Cardiac muscle cell (in vitro differentiated cells and primary cell): ENCODE data around the gene KLF12. TPM values are rescaled to one million over a fixed set of nuclear protein-coding genes. Genes with fewer than 3 reads are reported as not detected.

ENCODE experiments used
- DNase-seq, 2 donors: peaks; one replicate each; pipeline versions ENCODE4 v3.0.0 to v3.0.0-alpha.2; 2010 to 2017; ENCODE audit warnings: low read depth in 1 of 2, low spot score in 1 of 2
- H3K27ac ChIP-seq: fragments of 200-600 bp; sonication (generic); 2 replicates; pipeline ENCODE4 v1.5.1; 2016
- H3K27me3 ChIP-seq: fragments of 200-600 bp; sonication (generic); 2 replicates; pipeline ENCODE4 v1.6.0; 2016; ENCODE audit warnings: control low read depth
- H3K36me3 ChIP-seq: fragments of 200-600 bp; sonication (generic); 2 replicates; pipeline ENCODE4 v1.5.1; 2016; ENCODE audit warnings: control low read depth
- H3K4me1 ChIP-seq: fragments of 200-600 bp; sonication (generic); 2 replicates; pipeline ENCODE4 v1.8.1; 2017; ENCODE audit warnings: low read depth, mild to moderate bottlenecking, mixed run types
- H3K4me3 ChIP-seq: fragments of 200-600 bp; sonication (generic); 2 replicates; pipeline ENCODE4 v1.5.1; 2016; ENCODE audit warnings: mild to moderate bottlenecking
- H3K9me3 ChIP-seq: fragments of 200-600 bp; sonication (generic); 2 replicates; pipeline ENCODE4 v1.5.1; 2017; ENCODE audit warnings: low read depth, mild to moderate bottlenecking, control low read depth
- CTCF ChIP-seq: IDR thresholded peaks from 2 replicates; pipeline ENCODE4 v1.5.1; 2012; ENCODE audit warnings: low read depth, mild to moderate bottlenecking, low read length
- polyA plus RNA-seq: library from polyadenylated mRNA; unstranded; fragments of >200 nt; fragmentation: Nextera tagmentation; extraction: Ambion mirVana; gene quantifications from 2 replicates; pipeline ENCODE4 v1.2.1, GENCODE V29; 2016
- total RNA-seq: library from RNA; depleted of rRNA; stranded (reverse); fragments of >200 nt; gene quantifications from 2 replicates; pipeline ENCODE4 v1.2.3, GENCODE V29; 2016

The KLF12 gene
- total and polyA plus RNA-seq, 2 experiments from 2014 or later = 6.4 to 17.8 TPM

- no peaks in the 10 kb centered on the region for H3K36me3 ChIP-seq
- H3K4me1 ChIP-seq = no peaks in the 10 kb centered on the region
- no peaks in the 10 kb centered on the region for H3K9me3 ChIP-seq
- H3K27ac ChIP-seq = no peak overlapping the region
- no peak overlapping the region for H3K4me3 ChIP-seq
- no peaks in the 10 kb centered on the region for H3K27me3 ChIP-seq
- no peak for TF ChIP-seq CTCF
- DNase-seq = no peak
Measured at GRCh38 chr13:74103970-74104555, 30.1 kb downstream of the KLF12 start.

GRCh38 chr13:74103196-74103595 lies 31.0 kb downstream of the KLF12 start:
- no peak for DNase-seq
- no peak for TF ChIP-seq CTCF
- no peaks in the 10 kb centered on the region for H3K9me3 ChIP-seq
- H3K4me1 ChIP-seq = no peaks in the 10 kb centered on the region
- no peak overlapping the region for H3K27ac ChIP-seq
- H3K4me3 ChIP-seq = no peak overlapping the region
- no peaks in the 10 kb centered on the region for H3K27me3 ChIP-seq
- H3K36me3 ChIP-seq = no peaks in the 10 kb centered on the region

DNA sequence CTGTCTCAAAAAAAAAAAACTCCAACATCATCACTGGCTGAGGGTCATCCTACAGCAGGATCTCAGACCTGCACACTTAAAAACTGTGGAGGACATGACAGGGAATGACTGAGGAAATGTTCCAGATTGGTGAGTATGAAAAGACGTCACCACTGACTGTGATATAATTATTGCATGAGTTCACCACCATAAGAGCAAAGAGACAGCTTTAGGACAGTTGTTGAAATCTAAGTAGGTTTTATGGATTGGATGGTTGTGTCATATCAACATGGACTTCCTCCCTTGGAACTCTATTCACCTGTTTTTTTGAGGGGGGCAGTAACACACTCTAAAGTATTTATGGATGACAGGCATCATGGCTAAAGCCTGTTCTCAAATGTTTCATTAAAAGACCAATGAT lies 31.5 kb downstream of the KLF12 start:
- no peaks in the 10 kb centered on the region for H3K4me1 ChIP-seq
- no peaks in the 10 kb centered on the region for H3K27me3 ChIP-seq
- H3K9me3 ChIP-seq = no peaks in the 10 kb centered on the region
- TF ChIP-seq CTCF = no peak
- H3K4me3 ChIP-seq = no peak overlapping the region
- no peak for DNase-seq
- H3K36me3 ChIP-seq = no peaks in the 10 kb centered on the region
- no peak overlapping the region for H3K27ac ChIP-seq

- no peak for TF ChIP-seq CTCF
- no peaks in the 10 kb centered on the region for H3K9me3 ChIP-seq
- no peak for DNase-seq
- H3K4me1 ChIP-seq = no peaks in the 10 kb centered on the region
- no peaks in the 10 kb centered on the region for H3K27me3 ChIP-seq
- H3K36me3 ChIP-seq = no peaks in the 10 kb centered on the region
- H3K27ac ChIP-seq = no peak overlapping the region
- no peak overlapping the region for H3K4me3 ChIP-seq
Measured at GRCh38 chr13:74101436-74101835, 32.8 kb downstream of the KLF12 start.

- H3K4me3 ChIP-seq = no peak overlapping the region
- H3K36me3 ChIP-seq = no peaks in the 10 kb centered on the region
- no peaks in the 10 kb centered on the region for H3K9me3 ChIP-seq
- DNase-seq = no peak
- H3K27me3 ChIP-seq = no peaks in the 10 kb centered on the region
- H3K27ac ChIP-seq = no peak overlapping the region
- no peak for TF ChIP-seq CTCF
- no peaks in the 10 kb centered on the region for H3K4me1 ChIP-seq
Measured at GRCh38 chr13:74098077-74098476, 36.1 kb downstream of the KLF12 start.

- Histone ChIP-seq H3K27me3 (no peaks in the 10 kb centered on the region), H3K27ac (no peak overlapping the region), H3K9me3 (no peaks in the 10 kb centered on the region), H3K4me3 (no peak overlapping the region), H3K4me1 (no peaks in the 10 kb centered on the region), H3K36me3 (no peaks in the 10 kb centered on the region)
- no peak for DNase-seq
- TF ChIP-seq CTCF = no peak
Measured at GRCh38 chr13:74097116-74097515, 37.1 kb downstream of the KLF12 start.
